Neural progenitor cell (in vitro differentiated cells): ENCODE measurements around the gene CERK.

ENCODE experiments used
- EZH2 ChIP-seq: fragments of 200-600 bp; sonication (generic); IDR thresholded peaks from 2 replicates; pipeline ENCODE4 v1.6.1; 2017; ENCODE audit warnings: antibody characterized with exemption, mild to moderate bottlenecking, moderate library complexity
- TF ChIP-seq, protein P1 (sequence below): fragments of 200-600 bp; sonication (generic); IDR thresholded peaks from 2 replicates; pipeline ENCODE4 v1.5.1; 2017; ENCODE audit warnings: antibody characterized with exemption, mild to moderate bottlenecking

DNA sequence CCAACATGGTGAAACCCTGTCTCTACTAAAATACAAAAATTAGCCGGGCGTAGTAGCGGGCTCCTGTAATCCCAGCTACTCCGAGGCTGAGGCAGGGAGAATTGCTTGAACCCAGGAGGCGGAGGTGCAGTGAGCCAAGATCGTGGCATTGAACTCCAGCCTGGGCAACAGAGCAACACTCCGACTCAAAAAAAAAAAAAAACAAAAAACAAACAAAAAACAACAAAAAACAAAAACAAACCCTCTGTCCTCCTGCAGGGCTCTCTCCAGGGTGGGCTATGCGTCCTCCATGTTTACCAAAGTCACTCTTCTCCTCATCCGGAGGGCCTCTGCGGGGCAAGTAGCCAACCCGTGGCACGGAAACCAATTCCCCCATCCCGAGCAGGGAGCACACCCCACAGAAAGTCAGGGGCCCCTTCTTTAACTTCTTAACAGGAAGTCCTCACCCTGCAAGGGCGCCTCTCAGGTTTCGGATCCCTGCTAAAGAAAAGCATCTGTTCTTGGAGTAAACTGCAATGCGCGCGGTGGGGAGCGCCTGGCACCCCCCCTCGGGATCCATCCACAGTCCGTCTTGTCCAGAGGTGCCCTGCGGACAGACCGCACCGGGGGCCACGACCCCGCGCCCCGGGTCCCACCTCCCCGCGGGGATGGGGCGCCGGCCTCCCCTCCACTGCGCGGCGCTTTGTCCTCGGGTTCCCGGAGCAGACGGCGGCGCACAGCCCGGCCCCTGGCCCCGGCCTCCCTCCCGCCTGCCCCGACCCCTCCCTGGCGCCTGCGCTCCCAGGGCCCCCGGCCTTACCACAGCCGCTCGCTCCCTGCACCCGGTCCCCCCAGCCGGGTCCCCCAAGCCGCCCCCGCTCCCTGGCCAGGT is 712 bp downstream of the CERK start:
- TF ChIP-seq, protein P1, sequence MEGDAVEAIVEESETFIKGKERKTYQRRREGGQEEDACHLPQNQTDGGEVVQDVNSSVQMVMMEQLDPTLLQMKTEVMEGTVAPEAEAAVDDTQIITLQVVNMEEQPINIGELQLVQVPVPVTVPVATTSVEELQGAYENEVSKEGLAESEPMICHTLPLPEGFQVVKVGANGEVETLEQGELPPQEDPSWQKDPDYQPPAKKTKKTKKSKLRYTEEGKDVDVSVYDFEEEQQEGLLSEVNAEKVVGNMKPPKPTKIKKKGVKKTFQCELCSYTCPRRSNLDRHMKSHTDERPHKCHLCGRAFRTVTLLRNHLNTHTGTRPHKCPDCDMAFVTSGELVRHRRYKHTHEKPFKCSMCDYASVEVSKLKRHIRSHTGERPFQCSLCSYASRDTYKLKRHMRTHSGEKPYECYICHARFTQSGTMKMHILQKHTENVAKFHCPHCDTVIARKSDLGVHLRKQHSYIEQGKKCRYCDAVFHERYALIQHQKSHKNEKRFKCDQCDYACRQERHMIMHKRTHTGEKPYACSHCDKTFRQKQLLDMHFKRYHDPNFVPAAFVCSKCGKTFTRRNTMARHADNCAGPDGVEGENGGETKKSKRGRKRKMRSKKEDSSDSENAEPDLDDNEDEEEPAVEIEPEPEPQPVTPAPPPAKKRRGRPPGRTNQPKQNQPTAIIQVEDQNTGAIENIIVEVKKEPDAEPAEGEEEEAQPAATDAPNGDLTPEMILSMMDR = no peak
- no peak for TF ChIP-seq EZH2
